Measurements from ENCODE around the gene GAB2. TPM values are rescaled to one million over a fixed set of nuclear protein-coding genes. Genes with fewer than 3 reads are reported as not detected.

The GAB2 gene
- total and polyA plus RNA-seq, 10 of the 15 experiments (the other 5 are each of a cell fraction or from before 2014, with no cell fraction given) = 0.69 to 12.6 (median 3.8) TPM

GRCh38 chr11:78417888-78418583, 416 bp upstream of the GAB2 start (continued):
- TF ChIP-seq HSF1 (IDR thresholded peaks at IDR 0.05; ENCODE audit: low read depth, low read length) (no peak), TCF3 (IDR thresholded peaks at IDR 0.05; ENCODE audit: borderline replicate concordance, insufficient read depth, low read depth, low read length) (0 out of 2 replicates have a peak, but pooled peaks have one; percentile 54), E2F8 (IDR thresholded peaks at IDR 0.05; ENCODE audit: low read depth, partially characterized antibody) (no peak), ETV6 (conservative IDR thresholded peaks at IDR 0.05 in 1 of 2, IDR thresholded peaks at IDR 0.05 in 1 of 2; ENCODE audit: borderline replicate concordance in 1 of 2, low read depth in 1 of 2) (peak in 1 of 2 experiments; percentile 35; a peak in 1 of 4 replicates), HDAC6 (IDR thresholded peaks at IDR 0.05; ENCODE audit: unreplicated experiment) (peak; percentile 36), TCF12 (IDR thresholded peaks at IDR 0.05; ENCODE audit: low read depth, low read length) (0 out of 2 replicates have a peak, but pooled peaks have one; percentile 13), HCFC1 (IDR thresholded peaks at IDR 0.05; ENCODE audit: low read length) (no peak), TARDBP (IDR thresholded peaks at IDR 0.05; ENCODE audit: borderline replicate concordance) (no peak), CTCF (IDR thresholded peaks at IDR 0.05 in 2 of 3, conservative IDR thresholded peaks at IDR 0.05 in 1 of 3; ENCODE audit: control insufficient read depth in 2 of 3, extremely low read depth in 1 of 3, insufficient read depth in 1 of 3, low read depth in 3 of 3, low read length in 3 of 3) (peak in 1 of 3 experiments; percentile 23; a peak in 2 of 6 replicates), PKNOX1 (IDR thresholded peaks at IDR 0.05) (no peak), SPI1 (IDR thresholded peaks at IDR 0.05; ENCODE audit: borderline replicate concordance, insufficient read depth, low read depth, low read length) (no peak), KAT2A (conservative IDR thresholded peaks at IDR 0.05; ENCODE audit: control insufficient read depth, low read depth, low read length) (no peak), DPF2 (IDR thresholded peaks at IDR 0.05) (peak; percentile 90), SMARCA5 (IDR thresholded peaks at IDR 0.05) (peak; percentile 4; the same call in 1 of the 2 replicates), ZBTB40 (IDR thresholded peaks at IDR 0.05; ENCODE audit: borderline replicate concordance) (0 out of 2 replicates have a peak, but pooled peaks have one; percentile 35), LARP7 (IDR thresholded peaks at IDR 0.05) (peak; percentile 82)
